ENCODE measurements around the gene STK11IP.

DNA sequence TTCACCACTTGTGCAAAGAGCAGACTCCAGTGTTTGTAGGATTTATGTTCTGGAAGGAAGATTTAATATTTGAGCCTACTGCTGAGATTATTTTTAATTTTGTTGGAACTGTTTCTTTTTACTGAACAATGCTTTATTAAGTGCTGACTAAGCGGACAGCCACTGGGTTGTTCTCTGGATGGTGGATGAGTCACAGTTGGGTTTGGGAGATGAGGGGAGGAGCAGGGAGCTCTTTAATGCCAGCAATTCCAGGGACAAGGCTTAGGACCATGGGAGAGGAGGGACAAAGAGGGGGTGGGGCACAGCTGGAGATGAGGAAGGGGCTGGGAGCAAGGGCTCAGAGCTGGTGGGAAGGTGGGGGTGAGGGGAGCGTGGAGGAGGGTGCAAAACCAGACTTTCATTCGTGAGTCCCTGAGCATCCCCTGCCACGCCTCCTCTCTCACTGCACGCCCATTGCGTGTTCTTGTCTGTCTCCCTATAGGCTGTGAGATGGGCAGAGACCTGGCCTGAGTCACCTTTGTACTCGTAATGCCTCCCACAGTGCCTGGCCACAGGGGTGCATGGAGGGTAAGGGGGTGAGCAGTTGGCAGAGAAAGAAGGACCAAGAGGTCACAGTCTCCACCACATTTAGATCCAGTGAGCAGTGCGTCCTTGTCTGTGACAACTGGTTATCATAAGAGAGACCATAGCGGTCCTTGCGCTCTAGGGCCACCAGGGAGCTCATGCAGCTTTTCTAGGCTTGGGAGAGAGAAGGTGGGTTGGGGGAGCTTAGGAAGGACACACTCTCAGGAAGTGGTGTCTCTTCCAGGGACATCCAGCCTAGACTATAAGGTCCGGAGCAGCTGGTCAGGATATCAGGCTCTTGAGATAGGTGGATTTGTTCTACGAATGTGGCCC is 48.2 kb downstream of the STK11IP start:
- TF ChIP-seq, protein P1, sequence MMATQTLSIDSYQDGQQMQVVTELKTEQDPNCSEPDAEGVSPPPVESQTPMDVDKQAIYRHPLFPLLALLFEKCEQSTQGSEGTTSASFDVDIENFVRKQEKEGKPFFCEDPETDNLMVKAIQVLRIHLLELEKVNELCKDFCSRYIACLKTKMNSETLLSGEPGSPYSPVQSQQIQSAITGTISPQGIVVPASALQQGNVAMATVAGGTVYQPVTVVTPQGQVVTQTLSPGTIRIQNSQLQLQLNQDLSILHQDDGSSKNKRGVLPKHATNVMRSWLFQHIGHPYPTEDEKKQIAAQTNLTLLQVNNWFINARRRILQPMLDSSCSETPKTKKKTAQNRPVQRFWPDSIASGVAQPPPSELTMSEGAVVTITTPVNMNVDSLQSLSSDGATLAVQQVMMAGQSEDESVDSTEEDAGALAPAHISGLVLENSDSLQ (IDR thresholded peaks at IDR 0.05): no peak
- no peak for TF ChIP-seq FOXK2 (IDR thresholded peaks at IDR 0.05)
- no peak for TF ChIP-seq SUZ12 (IDR thresholded peaks at IDR 0.05)
- TF ChIP-seq BHLHE40 (IDR thresholded peaks at IDR 0.05; ENCODE audit: borderline replicate concordance): no peak
- no peak for TF ChIP-seq SP1 (IDR thresholded peaks at IDR 0.05)
- no peak for TF ChIP-seq ARNT (IDR thresholded peaks at IDR 0.05)
- no peak for TF ChIP-seq L3MBTL2 (conservative IDR thresholded peaks at IDR 0.05)
- no peak for TF ChIP-seq NFRKB (IDR thresholded peaks at IDR 0.05)
